ENCODE data around the gene CYP2W1.
"Not testable (repeated sequence)": the region's sequence is repeated elsewhere in the genome, so short reads cannot be mapped to it uniquely, and the experiment has no call there.

The CYP2W1 gene

DNA sequence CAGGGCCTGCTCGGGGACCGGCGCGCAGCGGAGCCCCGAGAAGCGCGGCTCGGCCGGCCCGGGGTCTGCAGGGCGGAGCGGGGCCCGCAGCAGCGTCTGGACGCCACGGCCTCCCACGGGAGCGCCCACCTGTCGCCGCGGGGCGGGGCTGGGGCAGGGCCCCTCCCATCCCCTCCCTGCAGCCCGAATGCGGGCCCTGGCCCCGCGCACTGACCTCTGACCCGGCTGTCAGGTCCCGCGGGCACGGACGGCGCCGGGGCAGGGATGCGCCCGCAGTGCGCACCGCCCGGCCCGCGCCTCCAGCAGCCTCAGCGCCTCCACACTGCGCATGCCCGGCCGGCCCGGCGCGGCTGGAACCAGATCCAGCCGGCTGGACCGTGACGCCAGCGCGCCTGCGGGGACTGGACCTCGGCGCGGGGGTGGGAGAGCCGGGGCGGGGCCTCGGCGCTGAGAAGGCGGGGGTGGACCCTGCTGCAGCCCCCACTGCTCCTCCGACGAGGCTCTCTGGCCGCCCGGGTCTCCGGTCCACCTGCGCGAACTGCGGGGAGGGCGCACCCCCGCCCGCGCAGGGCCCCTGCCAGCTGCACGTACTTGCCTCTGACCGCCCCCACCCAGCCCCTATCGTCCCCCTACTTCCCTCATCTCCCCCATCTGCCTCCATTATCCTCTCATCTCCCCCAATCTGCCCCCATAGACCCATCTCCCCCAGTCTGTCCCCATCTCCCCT is 45.2 kb downstream of the CYP2W1 start:
- peak; percentile 68 to 86 (median 72) for DNase-seq (ENCODE audit: low read depth in 3 of 3)

DNA sequence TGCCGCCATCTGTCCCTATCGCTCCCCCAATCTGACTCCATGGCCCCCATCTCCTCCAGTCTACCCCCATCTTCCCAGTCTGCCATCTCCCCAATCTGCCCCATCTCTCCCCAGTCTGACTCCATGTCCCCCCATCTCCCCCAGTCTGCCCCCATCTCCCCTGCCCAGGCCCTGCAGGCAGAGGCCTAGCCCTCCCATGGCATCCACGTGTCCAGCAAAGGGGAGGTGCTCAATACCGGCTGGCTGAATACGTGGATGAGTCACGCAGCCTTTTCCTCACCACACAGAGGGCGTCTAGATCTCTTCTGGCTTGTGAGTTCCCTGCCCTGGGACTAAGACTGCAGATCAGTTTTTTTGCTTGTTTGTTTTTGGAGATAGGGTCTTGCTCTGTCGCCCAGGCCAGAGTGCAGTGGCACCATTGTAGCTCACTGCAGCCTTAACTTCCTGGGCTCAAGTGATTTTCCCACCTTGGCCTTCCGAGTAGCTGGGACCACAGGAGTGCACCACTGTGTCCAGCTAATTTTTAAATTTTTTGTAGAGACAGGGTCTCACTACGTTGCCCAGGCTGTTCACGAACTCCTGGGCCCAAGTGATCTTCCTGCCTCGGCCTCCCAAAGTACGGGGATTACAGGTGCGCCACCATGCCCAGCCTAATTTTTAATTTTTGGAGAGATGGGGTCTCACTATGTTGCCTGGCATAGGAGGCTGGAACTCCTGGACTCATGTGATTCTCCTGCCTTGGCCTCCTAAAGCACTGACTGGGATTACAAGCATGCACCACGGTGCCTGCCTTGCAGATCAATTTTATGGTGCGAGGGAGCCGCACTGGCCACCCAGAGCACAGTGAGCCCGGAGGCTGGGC is 46.0 kb downstream of the CYP2W1 start:
- peak; percentile 34 to 70 (median 35) for DNase-seq (ENCODE audit: low read depth in 3 of 3)

DNA sequence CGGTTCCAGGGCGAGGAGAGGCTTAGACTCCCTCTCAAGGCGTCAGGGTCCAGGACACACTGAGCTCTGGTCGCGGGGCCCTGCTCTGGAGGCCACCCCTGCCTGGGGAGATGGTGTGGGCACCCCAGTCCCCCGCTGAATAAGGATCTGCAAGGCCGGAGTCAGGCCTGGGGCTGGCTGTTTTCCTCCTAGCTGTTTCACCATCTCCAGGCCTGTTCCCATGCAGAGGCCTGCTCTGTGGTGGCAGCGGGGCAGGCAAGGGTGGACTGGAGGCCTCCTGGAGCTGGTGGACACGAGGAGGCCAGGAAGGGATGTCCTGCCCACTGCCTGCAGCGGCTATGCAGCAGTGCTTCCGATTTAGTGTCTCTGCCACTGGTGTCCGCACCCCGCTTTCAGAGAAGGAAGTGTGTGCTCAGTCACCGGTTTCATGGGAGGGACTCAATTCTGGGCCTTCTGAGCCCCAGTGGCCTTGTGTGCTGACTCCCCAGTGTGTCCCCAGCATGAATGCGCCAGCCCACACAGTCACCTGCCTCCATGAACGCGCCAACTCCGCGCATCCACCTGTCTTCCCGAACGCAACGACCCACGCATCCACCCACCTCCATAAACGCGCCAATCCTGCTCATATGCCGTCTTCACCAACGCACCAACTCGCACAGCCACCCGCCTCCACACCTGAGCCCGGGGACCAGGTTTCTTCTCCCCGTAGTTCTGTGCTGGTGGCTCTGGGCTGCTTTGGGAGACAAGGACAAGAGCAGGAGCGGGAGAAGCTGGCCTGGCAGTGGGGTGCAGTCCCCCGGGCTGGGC is 46.9 kb downstream of the CYP2W1 start:
- DNase-seq (ENCODE audit: low read depth in 3 of 3) = no peak

DNA sequence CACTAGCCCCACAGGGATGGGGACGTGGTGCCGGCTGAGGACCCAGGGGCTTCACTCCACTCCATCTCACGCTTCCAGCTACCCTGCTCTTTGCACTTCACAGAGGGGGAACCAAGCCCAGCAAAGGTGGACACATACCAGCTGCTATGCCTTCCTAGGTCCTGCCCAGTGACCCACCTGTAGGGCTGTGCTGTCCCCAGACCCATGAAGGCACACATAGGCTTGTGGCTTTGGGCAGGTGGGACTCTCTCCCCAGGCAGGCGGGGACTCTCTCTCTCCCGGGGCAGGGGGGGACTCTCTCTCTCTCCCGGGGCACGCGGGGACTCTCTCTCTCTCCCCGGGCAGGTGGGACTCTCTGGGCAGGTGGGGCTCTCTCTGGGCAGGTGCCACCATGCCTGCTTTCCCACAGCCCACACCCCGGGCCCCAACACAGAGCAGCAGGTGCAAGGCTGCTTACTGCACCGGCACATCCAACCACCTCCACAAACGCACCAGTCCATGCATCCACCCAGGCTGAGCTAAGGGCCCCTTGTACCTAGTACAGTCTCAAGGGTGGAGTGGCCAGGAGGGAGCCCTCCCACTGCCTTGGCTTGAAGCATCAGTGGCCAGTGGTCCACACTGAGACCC is 47.6 kb downstream of the CYP2W1 start:
- DNase-seq (ENCODE audit: low read depth in 3 of 3) = no peak

DNA sequence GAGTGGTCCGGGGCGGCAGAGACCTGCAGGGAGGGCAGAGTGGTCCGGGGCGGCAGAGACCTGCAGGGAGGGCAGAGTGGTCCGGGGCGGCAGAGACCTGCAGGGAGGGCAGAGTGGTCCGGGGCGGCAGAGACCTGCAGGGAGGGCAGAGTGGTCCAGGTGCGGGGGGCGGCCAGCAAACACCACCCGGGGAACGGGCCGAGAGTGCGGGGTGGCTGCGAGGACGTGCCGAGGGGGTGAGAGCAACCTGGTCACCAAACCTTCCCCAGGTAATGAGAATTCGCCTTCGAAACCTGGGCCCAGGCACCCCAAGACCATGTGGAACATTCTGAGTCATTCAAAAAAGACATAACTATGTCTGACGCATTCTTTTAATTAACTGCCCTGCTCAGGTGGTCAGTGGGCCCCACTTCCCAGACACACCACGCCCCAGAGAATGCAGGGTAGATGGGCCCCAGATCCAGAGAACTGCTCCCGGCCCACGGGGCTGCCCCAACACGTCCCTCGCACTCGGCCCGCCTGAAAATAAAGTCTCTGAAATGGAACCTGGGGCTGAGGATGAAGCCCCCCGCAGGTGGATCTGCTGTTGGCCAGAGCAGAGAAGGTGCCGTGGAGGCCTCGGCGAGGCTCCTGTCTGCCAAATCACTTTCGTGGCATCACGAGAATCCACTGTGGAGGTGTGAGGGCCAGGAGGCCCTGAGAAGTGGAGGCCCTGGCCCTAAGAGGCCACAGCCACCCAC is 48.9 kb downstream of the CYP2W1 start:
- DNase-seq (ENCODE audit: low read depth in 3 of 3) = no peak

DNA sequence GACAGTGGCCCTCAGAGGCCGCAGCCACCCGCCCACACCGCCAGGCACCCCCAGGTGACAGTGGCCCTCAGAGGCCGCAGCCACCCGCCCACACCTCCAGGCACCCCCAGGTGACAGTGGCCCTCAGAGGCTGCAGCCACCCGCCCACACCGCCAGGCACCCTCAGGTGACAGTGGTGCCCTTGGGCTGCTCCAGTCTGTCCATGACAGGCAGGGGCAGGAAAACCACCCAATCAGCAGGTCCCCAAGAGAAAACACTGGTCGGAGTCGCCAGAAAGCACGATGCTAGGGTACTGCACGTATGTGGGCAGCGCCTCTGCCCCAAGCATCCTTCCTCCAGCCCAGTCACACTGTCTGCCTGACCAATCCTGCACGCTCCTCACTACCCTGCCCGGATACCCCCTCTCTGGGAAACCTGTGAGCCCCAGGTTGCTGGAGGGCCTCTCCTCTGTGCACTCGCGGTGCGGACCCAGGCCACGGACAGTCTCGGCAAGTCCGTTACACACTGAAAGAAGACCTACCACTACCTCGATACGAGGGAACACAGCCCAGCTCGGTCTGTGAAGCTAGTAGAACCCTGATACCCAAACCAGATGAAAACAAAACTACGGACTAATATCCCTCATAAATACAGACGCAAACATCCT is 49.7 kb downstream of the CYP2W1 start:
- no peak for DNase-seq (ENCODE audit: low read depth in 3 of 3)

DNA sequence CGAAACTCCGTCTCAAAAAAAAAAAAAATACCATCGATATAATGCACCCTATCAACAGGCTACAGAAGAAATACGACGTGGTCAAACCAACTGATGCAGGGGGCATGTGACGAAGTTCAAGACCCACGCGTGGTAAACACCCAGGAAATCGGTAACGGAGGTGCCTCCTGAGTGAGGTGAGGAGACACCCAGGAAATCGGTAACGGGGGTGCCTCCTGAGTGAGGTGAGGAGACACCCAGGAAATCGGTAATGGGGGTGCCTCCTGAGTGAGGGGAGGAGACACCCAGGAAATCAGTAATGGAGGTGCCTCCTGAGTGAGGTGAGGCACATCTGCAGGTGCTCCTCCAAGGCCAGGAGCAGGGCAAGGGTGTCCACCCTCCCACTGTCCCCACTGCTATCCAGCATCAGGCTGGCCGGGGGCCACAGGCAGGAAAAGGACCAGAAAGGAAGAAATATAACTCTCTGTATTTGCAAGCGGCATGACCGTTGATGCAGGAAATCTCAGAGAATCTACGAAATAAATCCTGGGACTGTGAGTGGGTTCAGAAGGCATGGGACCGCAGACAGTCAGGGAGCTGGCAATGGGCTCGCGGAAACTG is 50.7 kb downstream of the CYP2W1 start:
- no peak for DNase-seq (ENCODE audit: low read depth in 3 of 3)

DNA sequence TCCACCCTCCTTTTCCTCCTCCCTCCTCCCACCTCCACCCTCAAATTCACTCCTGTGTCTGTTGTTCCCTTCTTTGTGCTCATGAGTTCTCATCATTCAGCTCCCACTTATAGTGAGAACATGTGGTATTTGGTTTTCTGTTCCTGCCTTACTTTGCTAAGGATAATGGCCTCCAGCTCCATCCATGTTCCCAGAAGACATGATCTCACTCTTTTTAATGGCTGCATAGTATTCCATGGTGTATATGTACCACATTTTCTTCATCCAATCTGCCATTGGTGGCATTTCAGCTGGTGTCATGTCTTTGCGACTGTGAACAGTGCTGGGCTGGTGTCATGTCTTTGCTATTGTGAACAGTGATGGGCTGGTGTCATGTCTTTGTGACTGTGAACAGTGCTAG is 51.8 kb downstream of the CYP2W1 start:
- DNase-seq (ENCODE audit: low read depth in 3 of 3) = not testable (repeated sequence)

DNA sequence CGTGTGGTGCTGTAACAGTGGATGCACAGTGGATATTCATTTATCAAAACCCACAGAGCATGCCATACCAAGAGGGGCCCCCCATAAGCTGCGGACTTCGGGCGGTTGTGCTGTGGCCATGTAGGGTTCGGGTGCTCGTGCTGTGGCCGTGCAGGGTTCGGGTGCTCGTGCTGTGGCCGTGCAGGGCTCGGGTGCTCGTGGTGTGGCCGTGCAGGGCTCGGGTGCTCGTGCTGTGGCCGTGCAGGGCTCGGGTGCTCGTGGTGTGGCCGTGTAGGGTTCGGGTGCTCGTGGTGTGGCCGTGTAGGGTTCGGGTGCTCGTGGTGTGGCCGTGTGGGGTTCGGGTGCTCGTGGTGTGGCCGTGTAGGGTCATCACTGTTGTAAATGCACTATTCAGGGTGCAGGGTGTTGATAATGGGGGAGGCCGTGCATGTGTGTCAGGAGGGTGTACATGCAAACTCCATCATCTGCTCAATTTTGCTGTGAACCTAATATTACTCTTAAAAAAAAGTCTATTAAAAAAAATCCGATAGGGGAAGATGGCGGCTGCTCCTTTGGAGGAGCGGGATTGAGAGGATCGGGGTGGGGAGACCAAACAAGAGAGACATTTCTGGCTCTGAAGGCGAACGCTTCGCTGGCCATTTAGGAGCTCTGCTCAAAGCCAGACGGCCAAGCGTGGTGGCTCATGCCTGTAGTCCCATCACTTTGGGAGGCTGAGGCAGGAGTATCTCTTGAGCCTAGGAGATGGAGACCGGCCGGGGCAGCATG is 53.4 kb downstream of the CYP2W1 start:
- DNase-seq (ENCODE audit: low read depth in 3 of 3) = not testable (repeated sequence)
